Tibial nerve (tissue), 3 donors: ENCODE data around the gene GAS2L1.

Source experiments
- CTCF ChIP-seq, 5 experiments: fragments of 200-600 bp in 3 of 5; fragments of 450-650 bp in 2 of 5; sonication (generic) in 3 of 5; IDR thresholded peaks; one replicate each; pipeline ENCODE4 v1.5.1; 2016 to 2019; ENCODE audit warnings: antibody characterized with exemption in 5 of 5, mild to moderate bottlenecking in 3 of 5, moderate library complexity in 2 of 5
- POLR2A ChIP-seq, 2 donors: fragments of 450-650 bp; IDR thresholded peaks; one replicate each; pipeline ENCODE4 v1.6.1; 2017; ENCODE audit warnings: antibody characterized with exemption in 2 of 2, mild to moderate bottlenecking in 2 of 2, moderate library complexity in 2 of 2

GRCh38 chr22:29341056-29341848 lies 34.8 kb downstream of the GAS2L1 start:
- no peak for TF ChIP-seq CTCF (IDR thresholded peaks at IDR 0.05)
- TF ChIP-seq POLR2A (IDR thresholded peaks at IDR 0.05), result no peak
